WTC11 (cell line): ENCODE results near the gene CPT1B. TPM values are rescaled to one million over a fixed set of nuclear protein-coding genes. Genes with fewer than 3 reads are reported as not detected.
A peak's percentile ranks its signal among the peaks of the same experiment; 100 is the strongest.

Source experiments
- ATAC-seq: fragments of 200-7000 bp; cut with Tn5 transposase; 2 replicates; pipeline ENCODE4 v1.10.0; 2021; ENCODE audit warnings: mild to moderate bottlenecking, moderate library complexity
- CTCF ChIA-PET: fragments of 300-600 bp; sonication (Branson Sonifier 250); formaldehyde crosslinking; loops from one replicate; lab custom pipeline; 2021; ENCODE audit warnings: antibody characterized with exemption; lab: Charles Lee
- POLR2A ChIA-PET: fragments of 350-600 bp; sonication (Branson Sonifier 250); formaldehyde crosslinking; loops from one replicate; lab custom pipeline; 2021; ENCODE audit warnings: antibody characterized with exemption; lab: Charles Lee
- DNase-seq: peaks from one replicate; pipeline ENCODE4 v3.0.0; 2021; ENCODE audit warnings: low spot score
- H3K27ac Mint-ChIP-seq: 2 replicates; pipeline ENCODE4 v1.8.0; 2021; ENCODE audit warnings: mixed read lengths
- H3K27me3 Mint-ChIP-seq: 2 replicates; pipeline ENCODE4 v1.8.0; 2021; ENCODE audit warnings: low read depth, mild to moderate bottlenecking, moderate library complexity, mixed read lengths
- H3K36me3 Mint-ChIP-seq: 2 replicates; pipeline ENCODE4 v1.8.0; 2021; ENCODE audit warnings: mixed read lengths
- H3K4me1 Mint-ChIP-seq: 2 replicates; pipeline ENCODE4 v1.8.0; 2022; ENCODE audit warnings: mixed read lengths
- H3K4me3 Mint-ChIP-seq: 2 replicates; pipeline ENCODE4 v1.8.0; 2021; ENCODE audit warnings: mild to moderate bottlenecking, moderate library complexity, mixed read lengths
- H3K9me3 Mint-ChIP-seq: 2 replicates; pipeline ENCODE4 v1.8.0; 2021; ENCODE audit warnings: mixed read lengths
- ATF1 ChIP-seq: sonication (generic); formaldehyde crosslinking; IDR thresholded peaks from 2 replicates; pipeline ENCODE4 v1.8.1; 2023; ENCODE audit warnings: mild to moderate bottlenecking, moderate library complexity, missing genetic modification reagents
- ATF3 ChIP-seq: sonication (generic); formaldehyde crosslinking; conservative IDR thresholded peaks from 2 replicates; pipeline ENCODE4 v1.8.1; 2022; ENCODE audit warnings: mild to moderate bottlenecking, missing genetic modification reagents
- CREB1 ChIP-seq: sonication (generic); formaldehyde crosslinking; IDR thresholded peaks from 2 replicates; pipeline ENCODE4 v1.8.0; 2023; ENCODE audit warnings: mild to moderate bottlenecking, missing genetic modification reagents
- CREM ChIP-seq: sonication (generic); formaldehyde crosslinking; IDR thresholded peaks from 2 replicates; pipeline ENCODE4 v1.8.1; 2022; ENCODE audit warnings: mild to moderate bottlenecking, missing genetic modification reagents, moderate library complexity
- ELF4 ChIP-seq: sonication (generic); formaldehyde crosslinking; IDR thresholded peaks from 2 replicates; pipeline ENCODE4 v1.8.1; 2022; ENCODE audit warnings: low read depth, mild to moderate bottlenecking, moderate library complexity, missing genetic modification reagents
- ERG ChIP-seq: fragments of 250-450 bp; sonication (Bioruptor Pico); IDR thresholded peaks from 2 replicates; pipeline ENCODE4 v1.8.0; 2021; ENCODE audit warnings: mild to moderate bottlenecking
- ETV6 ChIP-seq: sonication (generic); formaldehyde crosslinking; IDR thresholded peaks from 2 replicates; pipeline ENCODE4 v1.8.1; 2022; ENCODE audit warnings: mild to moderate bottlenecking, missing genetic modification reagents
- KAT7 ChIP-seq: sonication (generic); formaldehyde crosslinking; IDR thresholded peaks from 2 replicates; pipeline ENCODE4 v1.8.1; 2023; ENCODE audit warnings: missing genetic modification reagents, mild to moderate bottlenecking, borderline replicate concordance
- OVOL2 ChIP-seq: fragments of 250-450 bp; sonication (Bioruptor Pico); IDR thresholded peaks from 2 replicates; pipeline ENCODE4 v1.9.0; 2021; ENCODE audit warnings: mild to moderate bottlenecking, borderline replicate concordance
- PRRX2 ChIP-seq: fragments of 250-450 bp; sonication (Bioruptor Pico); IDR thresholded peaks from 2 replicates; pipeline ENCODE4 v1.8.0; 2021; ENCODE audit warnings: mild to moderate bottlenecking
- RORB ChIP-seq: fragments of 250-450 bp; sonication (Bioruptor Pico); IDR thresholded peaks from 2 replicates; pipeline ENCODE4 v1.9.0; 2021; ENCODE audit warnings: mild to moderate bottlenecking
- SMAD4 ChIP-seq: sonication (generic); formaldehyde crosslinking; IDR thresholded peaks from 2 replicates; pipeline ENCODE4 v1.8.0; 2022; ENCODE audit warnings: mild to moderate bottlenecking, missing genetic modification reagents
- ZBTB43 ChIP-seq: sonication (generic); formaldehyde crosslinking; IDR thresholded peaks from 2 replicates; pipeline ENCODE4 v1.8.1; 2023; ENCODE audit warnings: mild to moderate bottlenecking, missing genetic modification reagents
- total RNA-seq: library from RNA; stranded (reverse); gene quantifications from 3 replicates; pipeline ENCODE4 v1.2.3, GENCODE V29; 2021
- TF ChIP-seq, protein P1 (sequence below): sonication (generic); formaldehyde crosslinking; IDR thresholded peaks from 2 replicates; pipeline ENCODE4 v1.8.0; 2022; ENCODE audit warnings: mild to moderate bottlenecking, missing genetic modification reagents
- TF ChIP-seq, protein P2 (sequence below): sonication (generic); formaldehyde crosslinking; IDR thresholded peaks from 2 replicates; pipeline ENCODE4 v1.8.1; 2022; ENCODE audit warnings: low read depth, missing genetic modification reagents, borderline replicate concordance
- TF ChIP-seq, protein P3 (sequence below): fragments of 200-600 bp; IDR thresholded peaks from 2 replicates; pipeline ENCODE4 v1.8.0; 2022; ENCODE audit warnings: antibody characterized with exemption
- TF ChIP-seq, protein P4 (sequence below): sonication (generic); formaldehyde crosslinking; IDR thresholded peaks from 2 replicates; pipeline ENCODE4 v1.8.0; 2023; ENCODE audit warnings: missing genetic modification reagents, mild to moderate bottlenecking, borderline replicate concordance
- TF ChIP-seq, protein P5 (sequence below): sonication (generic); formaldehyde crosslinking; IDR thresholded peaks from 2 replicates; pipeline ENCODE4 v1.8.0; 2022; ENCODE audit warnings: mild to moderate bottlenecking, missing genetic modification reagents
- TF ChIP-seq, protein P6 (sequence below): fragments of 250-450 bp; sonication (Bioruptor Pico); IDR thresholded peaks from 2 replicates; pipeline ENCODE4 v1.9.0; 2021; ENCODE audit warnings: mild to moderate bottlenecking, borderline replicate concordance

The CPT1B gene
- total RNA-seq, 1 experiment from 2014 or later = 33.7 TPM

GRCh38 chr22:50621948-50622722 is 43.9 kb upstream of the CPT1B start:
- Mint-ChIP-seq H3K27me3 (peaks cover 16% of the 10 kb centered on the region; the same call in 1 of the 2 replicates), H3K27ac (peak overlapping the region; percentile 27; the same call in 1 of the 2 replicates), H3K36me3 (no peaks in the 10 kb centered on the region), H3K4me1 (peaks cover 24% of the 10 kb centered on the region), H3K4me3 (peak overlapping the region; percentile 59), H3K9me3 (no peaks in the 10 kb centered on the region)
- POLR2A ChIA-PET = no interaction called here
- CTCF ChIA-PET = interaction anchor here (0.7 to 2.9 kb wide), 14 partner anchors 8 to 153 kb away, joined by 3 to 33 read pairs (median 8); partner anchors contain the start of genes SCO2, SHANK3 and SYCE3
- TF ChIP-seq, protein P1, sequence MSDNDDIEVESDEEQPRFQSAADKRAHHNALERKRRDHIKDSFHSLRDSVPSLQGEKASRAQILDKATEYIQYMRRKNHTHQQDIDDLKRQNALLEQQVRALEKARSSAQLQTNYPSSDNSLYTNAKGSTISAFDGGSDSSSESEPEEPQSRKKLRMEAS = no peak
- TF ChIP-seq CREB1 (CRISPR knock-in tag) (no peak), ELF4 (no peak), KAT7 (CRISPR knock-in tag) (no peak), SMAD4 (no peak), OVOL2 (no peak), ATF3 (CRISPR knock-in tag) (no peak), PRRX2 (no peak), ZBTB43 (CRISPR knock-in tag) (no peak), CREM (CRISPR knock-in tag) (no peak), RORB (CRISPR knock-in tag) (no peak), ETV6 (CRISPR knock-in tag) (no peak), ATF1 (CRISPR knock-in tag) (no peak), ERG (no peak)
- TF ChIP-seq, protein P2, sequence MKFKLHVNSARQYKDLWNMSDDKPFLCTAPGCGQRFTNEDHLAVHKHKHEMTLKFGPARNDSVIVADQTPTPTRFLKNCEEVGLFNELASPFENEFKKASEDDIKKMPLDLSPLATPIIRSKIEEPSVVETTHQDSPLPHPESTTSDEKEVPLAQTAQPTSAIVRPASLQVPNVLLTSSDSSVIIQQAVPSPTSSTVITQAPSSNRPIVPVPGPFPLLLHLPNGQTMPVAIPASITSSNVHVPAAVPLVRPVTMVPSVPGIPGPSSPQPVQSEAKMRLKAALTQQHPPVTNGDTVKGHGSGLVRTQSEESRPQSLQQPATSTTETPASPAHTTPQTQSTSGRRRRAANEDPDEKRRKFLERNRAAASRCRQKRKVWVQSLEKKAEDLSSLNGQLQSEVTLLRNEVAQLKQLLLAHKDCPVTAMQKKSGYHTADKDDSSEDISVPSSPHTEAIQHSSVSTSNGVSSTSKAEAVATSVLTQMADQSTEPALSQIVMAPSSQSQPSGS (CRISPR knock-in tag) = no peak
- TF ChIP-seq, protein P3, sequence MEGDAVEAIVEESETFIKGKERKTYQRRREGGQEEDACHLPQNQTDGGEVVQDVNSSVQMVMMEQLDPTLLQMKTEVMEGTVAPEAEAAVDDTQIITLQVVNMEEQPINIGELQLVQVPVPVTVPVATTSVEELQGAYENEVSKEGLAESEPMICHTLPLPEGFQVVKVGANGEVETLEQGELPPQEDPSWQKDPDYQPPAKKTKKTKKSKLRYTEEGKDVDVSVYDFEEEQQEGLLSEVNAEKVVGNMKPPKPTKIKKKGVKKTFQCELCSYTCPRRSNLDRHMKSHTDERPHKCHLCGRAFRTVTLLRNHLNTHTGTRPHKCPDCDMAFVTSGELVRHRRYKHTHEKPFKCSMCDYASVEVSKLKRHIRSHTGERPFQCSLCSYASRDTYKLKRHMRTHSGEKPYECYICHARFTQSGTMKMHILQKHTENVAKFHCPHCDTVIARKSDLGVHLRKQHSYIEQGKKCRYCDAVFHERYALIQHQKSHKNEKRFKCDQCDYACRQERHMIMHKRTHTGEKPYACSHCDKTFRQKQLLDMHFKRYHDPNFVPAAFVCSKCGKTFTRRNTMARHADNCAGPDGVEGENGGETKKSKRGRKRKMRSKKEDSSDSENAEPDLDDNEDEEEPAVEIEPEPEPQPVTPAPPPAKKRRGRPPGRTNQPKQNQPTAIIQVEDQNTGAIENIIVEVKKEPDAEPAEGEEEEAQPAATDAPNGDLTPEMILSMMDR = no peak
- TF ChIP-seq, protein P4, sequence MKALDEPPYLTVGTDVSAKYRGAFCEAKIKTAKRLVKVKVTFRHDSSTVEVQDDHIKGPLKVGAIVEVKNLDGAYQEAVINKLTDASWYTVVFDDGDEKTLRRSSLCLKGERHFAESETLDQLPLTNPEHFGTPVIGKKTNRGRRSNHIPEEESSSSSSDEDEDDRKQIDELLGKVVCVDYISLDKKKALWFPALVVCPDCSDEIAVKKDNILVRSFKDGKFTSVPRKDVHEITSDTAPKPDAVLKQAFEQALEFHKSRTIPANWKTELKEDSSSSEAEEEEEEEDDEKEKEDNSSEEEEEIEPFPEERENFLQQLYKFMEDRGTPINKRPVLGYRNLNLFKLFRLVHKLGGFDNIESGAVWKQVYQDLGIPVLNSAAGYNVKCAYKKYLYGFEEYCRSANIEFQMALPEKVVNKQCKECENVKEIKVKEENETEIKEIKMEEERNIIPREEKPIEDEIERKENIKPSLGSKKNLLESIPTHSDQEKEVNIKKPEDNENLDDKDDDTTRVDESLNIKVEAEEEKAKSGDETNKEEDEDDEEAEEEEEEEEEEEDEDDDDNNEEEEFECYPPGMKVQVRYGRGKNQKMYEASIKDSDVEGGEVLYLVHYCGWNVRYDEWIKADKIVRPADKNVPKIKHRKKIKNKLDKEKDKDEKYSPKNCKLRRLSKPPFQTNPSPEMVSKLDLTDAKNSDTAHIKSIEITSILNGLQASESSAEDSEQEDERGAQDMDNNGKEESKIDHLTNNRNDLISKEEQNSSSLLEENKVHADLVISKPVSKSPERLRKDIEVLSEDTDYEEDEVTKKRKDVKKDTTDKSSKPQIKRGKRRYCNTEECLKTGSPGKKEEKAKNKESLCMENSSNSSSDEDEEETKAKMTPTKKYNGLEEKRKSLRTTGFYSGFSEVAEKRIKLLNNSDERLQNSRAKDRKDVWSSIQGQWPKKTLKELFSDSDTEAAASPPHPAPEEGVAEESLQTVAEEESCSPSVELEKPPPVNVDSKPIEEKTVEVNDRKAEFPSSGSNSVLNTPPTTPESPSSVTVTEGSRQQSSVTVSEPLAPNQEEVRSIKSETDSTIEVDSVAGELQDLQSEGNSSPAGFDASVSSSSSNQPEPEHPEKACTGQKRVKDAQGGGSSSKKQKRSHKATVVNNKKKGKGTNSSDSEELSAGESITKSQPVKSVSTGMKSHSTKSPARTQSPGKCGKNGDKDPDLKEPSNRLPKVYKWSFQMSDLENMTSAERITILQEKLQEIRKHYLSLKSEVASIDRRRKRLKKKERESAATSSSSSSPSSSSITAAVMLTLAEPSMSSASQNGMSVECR (CRISPR knock-in tag) = no peak
- TF ChIP-seq, protein P5, sequence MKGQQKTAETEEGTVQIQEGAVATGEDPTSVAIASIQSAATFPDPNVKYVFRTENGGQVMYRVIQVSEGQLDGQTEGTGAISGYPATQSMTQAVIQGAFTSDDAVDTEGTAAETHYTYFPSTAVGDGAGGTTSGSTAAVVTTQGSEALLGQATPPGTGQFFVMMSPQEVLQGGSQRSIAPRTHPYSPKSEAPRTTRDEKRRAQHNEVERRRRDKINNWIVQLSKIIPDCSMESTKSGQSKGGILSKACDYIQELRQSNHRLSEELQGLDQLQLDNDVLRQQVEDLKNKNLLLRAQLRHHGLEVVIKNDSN = no peak
- TF ChIP-seq, protein P6, sequence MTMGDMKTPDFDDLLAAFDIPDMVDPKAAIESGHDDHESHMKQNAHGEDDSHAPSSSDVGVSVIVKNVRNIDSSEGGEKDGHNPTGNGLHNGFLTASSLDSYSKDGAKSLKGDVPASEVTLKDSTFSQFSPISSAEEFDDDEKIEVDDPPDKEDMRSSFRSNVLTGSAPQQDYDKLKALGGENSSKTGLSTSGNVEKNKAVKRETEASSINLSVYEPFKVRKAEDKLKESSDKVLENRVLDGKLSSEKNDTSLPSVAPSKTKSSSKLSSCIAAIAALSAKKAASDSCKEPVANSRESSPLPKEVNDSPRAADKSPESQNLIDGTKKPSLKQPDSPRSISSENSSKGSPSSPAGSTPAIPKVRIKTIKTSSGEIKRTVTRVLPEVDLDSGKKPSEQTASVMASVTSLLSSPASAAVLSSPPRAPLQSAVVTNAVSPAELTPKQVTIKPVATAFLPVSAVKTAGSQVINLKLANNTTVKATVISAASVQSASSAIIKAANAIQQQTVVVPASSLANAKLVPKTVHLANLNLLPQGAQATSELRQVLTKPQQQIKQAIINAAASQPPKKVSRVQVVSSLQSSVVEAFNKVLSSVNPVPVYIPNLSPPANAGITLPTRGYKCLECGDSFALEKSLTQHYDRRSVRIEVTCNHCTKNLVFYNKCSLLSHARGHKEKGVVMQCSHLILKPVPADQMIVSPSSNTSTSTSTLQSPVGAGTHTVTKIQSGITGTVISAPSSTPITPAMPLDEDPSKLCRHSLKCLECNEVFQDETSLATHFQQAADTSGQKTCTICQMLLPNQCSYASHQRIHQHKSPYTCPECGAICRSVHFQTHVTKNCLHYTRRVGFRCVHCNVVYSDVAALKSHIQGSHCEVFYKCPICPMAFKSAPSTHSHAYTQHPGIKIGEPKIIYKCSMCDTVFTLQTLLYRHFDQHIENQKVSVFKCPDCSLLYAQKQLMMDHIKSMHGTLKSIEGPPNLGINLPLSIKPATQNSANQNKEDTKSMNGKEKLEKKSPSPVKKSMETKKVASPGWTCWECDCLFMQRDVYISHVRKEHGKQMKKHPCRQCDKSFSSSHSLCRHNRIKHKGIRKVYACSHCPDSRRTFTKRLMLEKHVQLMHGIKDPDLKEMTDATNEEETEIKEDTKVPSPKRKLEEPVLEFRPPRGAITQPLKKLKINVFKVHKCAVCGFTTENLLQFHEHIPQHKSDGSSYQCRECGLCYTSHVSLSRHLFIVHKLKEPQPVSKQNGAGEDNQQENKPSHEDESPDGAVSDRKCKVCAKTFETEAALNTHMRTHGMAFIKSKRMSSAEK (CRISPR knock-in tag) = no peak
- DNase-seq = no peak
- no peak for ATAC-seq
